ENCODE data around the gene ZCCHC24. TPM values are rescaled to one million over a fixed set of nuclear protein-coding genes. Genes with fewer than 3 reads are reported as not detected.

Gene ZCCHC24
- total and polyA plus RNA-seq, 3 donors from 2014 or later, result 27.7 to 38.6 (median 31.3) TPM

DNA sequence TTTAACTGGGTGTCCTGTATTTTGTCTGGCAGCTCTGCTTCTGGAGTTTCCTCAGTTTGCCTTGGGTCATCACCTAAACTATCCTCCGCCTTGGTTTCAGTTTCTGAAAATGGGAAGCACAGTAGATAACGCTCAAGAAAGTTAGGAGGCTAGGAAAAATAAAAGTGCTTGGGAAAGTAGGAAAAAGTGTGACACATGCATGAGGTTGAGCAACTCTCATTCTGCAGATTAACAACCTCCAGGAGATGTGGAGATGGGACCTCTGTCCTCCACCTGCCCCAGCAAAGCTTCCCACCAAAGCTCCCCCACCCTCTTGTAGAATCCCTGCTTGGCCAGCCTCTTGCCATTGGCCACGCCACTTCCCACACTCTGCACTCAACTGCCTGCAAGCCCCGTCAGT, 13.1 kb upstream of the ZCCHC24 start:
- TF ChIP-seq, protein P1, sequence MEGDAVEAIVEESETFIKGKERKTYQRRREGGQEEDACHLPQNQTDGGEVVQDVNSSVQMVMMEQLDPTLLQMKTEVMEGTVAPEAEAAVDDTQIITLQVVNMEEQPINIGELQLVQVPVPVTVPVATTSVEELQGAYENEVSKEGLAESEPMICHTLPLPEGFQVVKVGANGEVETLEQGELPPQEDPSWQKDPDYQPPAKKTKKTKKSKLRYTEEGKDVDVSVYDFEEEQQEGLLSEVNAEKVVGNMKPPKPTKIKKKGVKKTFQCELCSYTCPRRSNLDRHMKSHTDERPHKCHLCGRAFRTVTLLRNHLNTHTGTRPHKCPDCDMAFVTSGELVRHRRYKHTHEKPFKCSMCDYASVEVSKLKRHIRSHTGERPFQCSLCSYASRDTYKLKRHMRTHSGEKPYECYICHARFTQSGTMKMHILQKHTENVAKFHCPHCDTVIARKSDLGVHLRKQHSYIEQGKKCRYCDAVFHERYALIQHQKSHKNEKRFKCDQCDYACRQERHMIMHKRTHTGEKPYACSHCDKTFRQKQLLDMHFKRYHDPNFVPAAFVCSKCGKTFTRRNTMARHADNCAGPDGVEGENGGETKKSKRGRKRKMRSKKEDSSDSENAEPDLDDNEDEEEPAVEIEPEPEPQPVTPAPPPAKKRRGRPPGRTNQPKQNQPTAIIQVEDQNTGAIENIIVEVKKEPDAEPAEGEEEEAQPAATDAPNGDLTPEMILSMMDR (IDR thresholded peaks at IDR 0.05), result no peak
- no peak for TF ChIP-seq POLR2A (IDR thresholded peaks at IDR 0.05)
- Histone ChIP-seq H3K9me3 (no peaks in the 10 kb centered on the region), H3K4me3 (no peak overlapping the region), H3K27ac (no peak overlapping the region), H3K36me3 (ENCODE audit: low read depth, missing control alignments) (no peaks in the 10 kb centered on the region), H3K27me3 (no peaks in the 10 kb centered on the region), H3K4me1 (no peaks in the 10 kb centered on the region)
- WGBS, 2 donors, result 91 to 95% methylated on average over 4 of the region's 4 CpGs
- intact Hi-C loops (cut with DNase I; ENCODE audit: low total_unique reads), result no loop called here
- no peak for DNase-seq

DNA sequence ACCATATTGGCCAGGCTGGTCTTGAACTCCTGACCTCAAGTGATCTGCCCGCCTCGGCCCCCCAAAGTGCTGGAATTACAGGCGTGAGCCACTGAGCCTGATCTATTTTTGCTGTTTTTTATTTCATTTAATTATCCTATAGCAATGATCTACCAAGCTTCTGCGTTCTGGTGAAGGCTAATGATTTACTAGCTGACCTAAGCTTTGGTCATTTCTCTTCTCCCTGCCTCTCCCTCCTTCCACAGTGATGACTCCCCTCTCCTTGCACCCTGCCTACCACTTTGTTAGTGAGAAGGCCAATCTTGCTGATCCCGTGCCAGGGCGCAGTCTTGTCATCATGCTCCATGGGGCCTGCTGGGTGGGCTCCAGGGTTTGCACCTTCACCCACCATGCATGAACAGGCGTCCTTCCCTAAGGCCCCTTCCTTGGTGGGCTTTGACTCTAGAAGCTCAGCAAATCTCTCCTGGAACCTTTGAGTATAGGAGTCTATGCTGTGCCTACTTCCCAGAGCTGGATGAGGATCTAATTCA, 11.9 kb upstream of the ZCCHC24 start:
- no peaks in the 10 kb centered on the region for H3K27me3 ChIP-seq
- H3K4me1 ChIP-seq, result no peaks in the 10 kb centered on the region
- no peaks in the 10 kb centered on the region for H3K9me3 ChIP-seq
- H3K4me3 ChIP-seq, result no peak overlapping the region
- no peak for DNase-seq
- intact Hi-C loops (cut with DNase I; ENCODE audit: low total_unique reads), result no loop called here
- WGBS, 2 donors, result 85 to 95% methylated on average over 7 of the region's 7 CpGs
- TF ChIP-seq, protein P1 (IDR thresholded peaks at IDR 0.05), result no peak
- TF ChIP-seq POLR2A (IDR thresholded peaks at IDR 0.05), result no peak
- no peak overlapping the region for H3K27ac ChIP-seq
- no peaks in the 10 kb centered on the region for H3K36me3 ChIP-seq (ENCODE audit: low read depth, missing control alignments)

DNA sequence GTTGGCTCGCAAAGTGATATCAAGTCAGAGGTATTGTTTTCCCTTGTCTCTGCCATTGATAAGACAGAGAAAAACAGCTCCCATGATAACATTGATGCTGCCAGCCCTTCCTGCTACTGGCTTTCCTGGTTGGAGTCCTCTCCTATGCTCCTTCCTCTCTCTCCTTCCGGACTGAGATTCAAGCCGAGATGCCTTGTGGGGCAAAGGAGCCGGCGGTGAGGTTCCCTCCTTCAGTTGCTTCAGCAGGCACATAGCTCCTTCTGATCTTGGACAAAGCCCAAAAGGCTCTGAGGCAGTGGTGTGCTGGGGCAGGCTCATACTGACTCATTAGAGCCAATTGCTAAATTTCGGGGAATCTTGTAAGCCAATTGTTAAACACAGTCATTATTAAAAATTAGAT, 8.8 kb upstream of the ZCCHC24 start:
- Histone ChIP-seq H3K4me1 (no peaks in the 10 kb centered on the region), H3K27ac (no peak overlapping the region), H3K4me3 (no peak overlapping the region), H3K36me3 (ENCODE audit: low read depth, missing control alignments) (no peaks in the 10 kb centered on the region), H3K9me3 (no peaks in the 10 kb centered on the region), H3K27me3 (no peaks in the 10 kb centered on the region)
- no peak for TF ChIP-seq POLR2A (IDR thresholded peaks at IDR 0.05)
- TF ChIP-seq, protein P1 (IDR thresholded peaks at IDR 0.05), result no peak
- 44 to 45% methylated on average over 6 of the region's 6 CpGs for WGBS, 2 donors
- no peak for DNase-seq
- intact Hi-C loops (cut with DNase I; ENCODE audit: low total_unique reads), result no loop called here

DNA sequence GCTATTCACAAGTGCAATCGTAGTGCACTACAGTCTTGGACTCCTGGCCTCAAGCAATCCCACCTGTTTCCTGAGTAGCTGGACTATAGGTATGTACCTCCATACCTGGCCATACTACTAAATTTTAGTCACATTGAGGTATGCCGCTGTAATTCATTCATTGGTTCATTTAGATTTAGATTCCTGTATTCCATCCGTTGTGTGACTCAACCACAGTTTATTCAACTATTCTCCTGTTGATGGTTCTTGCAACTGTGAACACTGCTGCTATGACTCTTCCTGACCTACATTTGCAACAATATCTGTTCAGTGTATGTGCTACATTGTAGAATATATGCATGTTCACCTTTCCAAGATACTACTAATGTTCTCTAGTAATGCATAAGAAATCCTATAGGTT, 8.0 kb upstream of the ZCCHC24 start:
- intact Hi-C loops (cut with DNase I; ENCODE audit: low total_unique reads), result no loop called here
- no peaks in the 10 kb centered on the region for H3K27me3 ChIP-seq
- H3K4me3 ChIP-seq, result no peak overlapping the region
- no peak overlapping the region for H3K27ac ChIP-seq
- no peaks in the 10 kb centered on the region for H3K4me1 ChIP-seq
- H3K36me3 ChIP-seq (ENCODE audit: low read depth, missing control alignments), result no peaks in the 10 kb centered on the region
- WGBS, 2 donors, result 81 to 90% methylated on average over 3 of the region's 3 CpGs
- H3K9me3 ChIP-seq, result no peaks in the 10 kb centered on the region
- DNase-seq, result no peak
- TF ChIP-seq, protein P1 (IDR thresholded peaks at IDR 0.05), result no peak
- TF ChIP-seq POLR2A (IDR thresholded peaks at IDR 0.05), result no peak

DNA sequence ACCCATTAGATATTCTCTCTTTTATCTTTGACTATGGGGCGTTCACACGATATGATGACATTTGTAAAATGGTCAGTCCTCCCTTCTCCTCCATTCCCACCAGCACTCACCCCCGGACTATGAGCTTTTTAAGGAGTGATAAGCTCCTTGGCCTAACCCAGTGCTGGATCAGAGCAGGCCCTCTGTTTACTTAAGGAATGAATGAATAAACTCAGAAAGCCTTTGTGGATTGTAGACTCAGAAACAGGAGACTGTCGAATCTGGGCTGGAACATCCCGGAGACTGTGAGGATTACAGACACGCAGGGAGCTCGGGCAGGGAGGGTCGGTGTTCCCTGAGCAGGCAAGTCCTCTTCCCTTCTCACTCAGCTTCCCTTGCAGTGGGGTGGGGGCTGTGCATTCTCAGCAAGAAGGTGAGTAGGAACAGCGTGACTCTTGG, 6.8 kb upstream of the ZCCHC24 start:
- intact Hi-C loops (cut with DNase I; ENCODE audit: low total_unique reads), result no loop called here
- WGBS, 2 donors, result 66 to 76% methylated on average over 9 of the region's 9 CpGs
- TF ChIP-seq POLR2A (IDR thresholded peaks at IDR 0.05), result no peak
- TF ChIP-seq, protein P1 (IDR thresholded peaks at IDR 0.05), result no peak
- H3K36me3 ChIP-seq (ENCODE audit: low read depth, missing control alignments), result no peaks in the 10 kb centered on the region
- H3K4me1 ChIP-seq, result no peaks in the 10 kb centered on the region
- no peaks in the 10 kb centered on the region for H3K9me3 ChIP-seq
- DNase-seq, result peak; percentile 17
- H3K4me3 ChIP-seq, result no peak overlapping the region
- H3K27me3 ChIP-seq, result no peaks in the 10 kb centered on the region
- no peak overlapping the region for H3K27ac ChIP-seq

Measured in testis (tissue), 3 donors.